Osteocyte (in vitro differentiated cells): ENCODE results near the gene DHRS11. TPM values are rescaled to one million over a fixed set of nuclear protein-coding genes. Genes with fewer than 3 reads are reported as not detected.

Experiments
- DNase-seq: peaks from one replicate; pipeline ENCODE4 v3.0.0; 2021; ENCODE audit warnings: mixed read lengths; ENCODE audit not compliant: unreplicated experiment; ENCODE audit errors: extremely low spot score
- H3K27ac Mint-ChIP-seq: one replicate; pipeline ENCODE4 v1.8.0; 2021; ENCODE audit warnings: mild to moderate bottlenecking, mixed read lengths; ENCODE audit not compliant: unreplicated experiment
- H3K27me3 Mint-ChIP-seq: one replicate; pipeline ENCODE4 v1.8.0; 2021; ENCODE audit warnings: mixed read lengths; ENCODE audit not compliant: unreplicated experiment
- H3K36me3 Mint-ChIP-seq: one replicate; pipeline ENCODE4 v1.8.0; 2021; ENCODE audit warnings: mixed read lengths; ENCODE audit not compliant: unreplicated experiment
- H3K4me1 Mint-ChIP-seq: one replicate; pipeline ENCODE4 v1.8.0; 2021; ENCODE audit warnings: mixed read lengths; ENCODE audit not compliant: unreplicated experiment
- H3K4me3 Mint-ChIP-seq: one replicate; pipeline ENCODE4 v1.8.0; 2021; ENCODE audit warnings: mild to moderate bottlenecking, moderate library complexity, mixed read lengths; ENCODE audit not compliant: unreplicated experiment
- H3K9me3 Mint-ChIP-seq: one replicate; pipeline ENCODE4 v1.8.0; 2021; ENCODE audit warnings: mixed read lengths; ENCODE audit not compliant: unreplicated experiment
- CTCF ChIP-seq: fragments of 200-600 bp; sonication (generic); IDR thresholded peaks from 2 replicates; pipeline ENCODE4 v1.5.0; 2021; ENCODE audit warnings: antibody characterized with exemption, mild to moderate bottlenecking, moderate library complexity
- total RNA-seq: library from RNA; stranded (reverse); gene quantifications from 2 replicates; pipeline ENCODE4 v1.2.1, GENCODE V29; 2021

DHRS11 gene
- total RNA-seq, 1 donor from 2014 or later, result 7.1 TPM

DNA sequence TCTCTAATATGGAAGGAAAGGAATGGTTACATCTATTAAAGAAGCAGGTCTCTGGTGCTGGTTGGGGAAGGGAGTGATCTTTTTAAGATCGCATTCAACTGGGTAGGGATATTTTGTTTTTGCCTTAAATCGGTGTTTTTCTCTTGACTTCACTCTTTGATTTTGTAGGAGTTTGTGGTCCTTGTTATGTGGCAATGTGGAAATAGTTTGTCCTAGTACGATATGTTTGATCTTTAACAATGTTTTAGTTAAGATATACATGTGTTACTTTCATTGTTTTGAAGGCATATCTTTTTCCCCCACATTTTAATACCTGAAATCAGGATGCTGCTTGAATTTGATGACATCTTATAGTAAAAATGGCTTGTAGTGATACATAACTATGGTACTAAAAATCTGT, 38.2 kb upstream of the DHRS11 start:
- Mint-ChIP-seq H3K27me3 (no peaks in the 10 kb centered on the region), H3K27ac (peak overlapping the region; percentile 13), H3K4me3 (no peak overlapping the region), H3K9me3 (no peaks in the 10 kb centered on the region), H3K4me1 (peaks cover 30% of the 10 kb centered on the region), H3K36me3 (peaks cover 28% of the 10 kb centered on the region)
- no peak for DNase-seq
- TF ChIP-seq CTCF, result no peak

GRCh38 chr17:36566081-36566480, 25.6 kb upstream of the DHRS11 start:
- Mint-ChIP-seq H3K36me3 (peaks cover 41% of the 10 kb centered on the region), H3K27me3 (no peaks in the 10 kb centered on the region), H3K9me3 (no peaks in the 10 kb centered on the region), H3K27ac (no peak overlapping the region), H3K4me1 (no peaks in the 10 kb centered on the region), H3K4me3 (no peak overlapping the region)
- TF ChIP-seq CTCF, result no peak
- no peak for DNase-seq

DNA sequence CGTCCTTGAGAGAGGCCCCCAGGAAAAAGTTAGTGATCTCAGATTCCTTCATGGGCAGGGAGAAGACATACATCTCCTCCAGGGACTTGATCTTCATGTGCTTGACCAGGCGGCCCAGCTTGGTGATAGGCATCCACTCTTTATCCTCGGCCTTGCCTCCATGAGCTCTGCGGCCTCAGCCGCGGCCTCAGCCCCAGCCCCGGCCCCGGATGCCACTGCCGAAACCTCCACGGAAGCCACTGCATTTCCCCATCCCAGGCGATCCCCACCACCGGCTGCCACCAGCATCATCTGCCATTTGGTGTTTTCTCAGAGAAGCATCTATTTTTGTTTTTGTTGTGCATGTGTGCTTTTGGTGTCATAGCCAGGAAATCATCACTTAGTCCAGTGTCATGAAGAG, 16.7 kb upstream of the DHRS11 start:
- no peaks in the 10 kb centered on the region for H3K9me3 Mint-ChIP-seq
- DNase-seq, result peak; percentile 68
- H3K4me1 Mint-ChIP-seq, result no peaks in the 10 kb centered on the region
- H3K4me3 Mint-ChIP-seq, result no peak overlapping the region
- H3K36me3 Mint-ChIP-seq, result peaks cover 21% of the 10 kb centered on the region
- no peaks in the 10 kb centered on the region for H3K27me3 Mint-ChIP-seq
- no peak for TF ChIP-seq CTCF
- no peak overlapping the region for H3K27ac Mint-ChIP-seq

DNA sequence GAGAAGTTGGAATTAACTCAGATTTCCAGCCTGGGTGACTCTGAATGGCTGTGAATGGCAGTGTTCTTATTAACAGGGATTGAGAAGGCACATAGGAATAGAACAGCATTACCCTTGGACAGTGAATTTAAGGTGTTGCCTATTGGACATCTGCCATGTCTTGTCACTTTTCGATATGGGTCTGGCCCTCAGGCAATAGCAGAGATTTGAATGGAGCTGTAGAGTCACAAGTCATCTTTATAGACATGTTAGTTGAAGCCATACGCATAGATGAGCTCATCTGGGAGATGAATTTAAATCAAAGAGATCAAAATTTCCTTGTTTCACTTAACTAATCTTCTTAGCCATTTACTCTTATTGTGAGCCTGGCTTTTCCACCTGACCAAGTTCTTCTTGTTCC, 14.9 kb upstream of the DHRS11 start:
- Mint-ChIP-seq H3K4me1 (no peaks in the 10 kb centered on the region), H3K27me3 (no peaks in the 10 kb centered on the region), H3K36me3 (peaks cover 23% of the 10 kb centered on the region)

DNA sequence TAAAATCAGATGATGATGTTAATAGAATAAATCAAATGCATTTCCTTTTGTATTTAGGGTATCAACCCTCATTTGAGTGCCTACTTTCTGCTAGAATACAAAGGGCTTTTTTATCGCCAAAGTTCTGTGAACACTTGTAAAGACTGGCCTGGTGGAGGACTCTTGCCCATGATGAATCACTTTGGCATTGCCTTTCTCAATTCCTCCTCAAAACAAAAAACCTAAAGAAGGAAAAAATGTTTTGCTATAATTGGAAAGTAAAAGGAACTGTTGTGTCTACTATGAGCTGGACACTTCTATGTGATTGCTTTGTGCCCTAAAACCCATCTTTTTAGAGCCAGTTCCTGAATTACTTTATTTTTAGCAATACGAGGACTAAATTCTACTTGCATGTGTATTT, 13.0 kb upstream of the DHRS11 start:
- TF ChIP-seq CTCF, result no peak
- no peaks in the 10 kb centered on the region for H3K9me3 Mint-ChIP-seq
- DNase-seq, result no peak
- no peak overlapping the region for H3K4me3 Mint-ChIP-seq
- H3K4me1 Mint-ChIP-seq, result no peaks in the 10 kb centered on the region
- H3K36me3 Mint-ChIP-seq, result peaks cover 28% of the 10 kb centered on the region
- no peak overlapping the region for H3K27ac Mint-ChIP-seq
- no peaks in the 10 kb centered on the region for H3K27me3 Mint-ChIP-seq

More for the DNA sequence above, 14.9 kb upstream of the DHRS11 start:
- Mint-ChIP-seq H3K9me3 (no peaks in the 10 kb centered on the region), H3K4me3 (no peak overlapping the region), H3K27ac (no peak overlapping the region)
- DNase-seq, result no peak
- no peak for TF ChIP-seq CTCF
